ENCODE results near the gene GYG2. TPM values are rescaled to one million over a fixed set of nuclear protein-coding genes. Genes with fewer than 3 reads are reported as not detected.
"Not testable (repeated sequence)": the region's sequence is repeated elsewhere in the genome, so short reads cannot be mapped to it uniquely, and the experiment has no call there.

The GYG2 gene
- total RNA-seq, 1 donor from 2014 or later, result 1.3 TPM

- TF ChIP-seq CTCF (IDR thresholded peaks at IDR 0.05), result no peak
- Histone ChIP-seq H3K27ac (no peak overlapping the region), H3K4me1 (no peaks in the 10 kb centered on the region), H3K36me3 (no peaks in the 10 kb centered on the region), H3K9me3 (no peaks in the 10 kb centered on the region), H3K4me3 (no peak overlapping the region), H3K27me3 (ENCODE audit: low read depth) (no peaks in the 10 kb centered on the region)
- DNase-seq (no peak), ATAC-seq (no peak)
- intact Hi-C loops (cut with DNase I), result no loop called here
Measured at GRCh38 chrX:2784026-2784425, 44.7 kb upstream of the GYG2 start.

- Histone ChIP-seq H3K36me3 (no peaks in the 10 kb centered on the region), H3K27me3 (ENCODE audit: low read depth) (no peaks in the 10 kb centered on the region), H3K4me3 (no peak overlapping the region), H3K27ac (no peak overlapping the region), H3K9me3 (no peaks in the 10 kb centered on the region), H3K4me1 (no peaks in the 10 kb centered on the region)
- intact Hi-C loops (cut with DNase I), result no loop called here
- TF ChIP-seq CTCF (IDR thresholded peaks at IDR 0.05), result no peak
- ATAC-seq (no peak), DNase-seq (no peak)
Measured at GRCh38 chrX:2785538-2785937, 43.2 kb upstream of the GYG2 start.

GRCh38 chrX:2788980-2789379 is 39.8 kb upstream of the GYG2 start:
- no peak for TF ChIP-seq CTCF (IDR thresholded peaks at IDR 0.05)
- Histone ChIP-seq H3K4me1 (no peaks in the 10 kb centered on the region), H3K4me3 (no peak overlapping the region), H3K36me3 (no peaks in the 10 kb centered on the region), H3K27ac (no peak overlapping the region), H3K9me3 (no peaks in the 10 kb centered on the region), H3K27me3 (ENCODE audit: low read depth) (no peaks in the 10 kb centered on the region)
- ATAC-seq, result no peak
- intact Hi-C loops (cut with DNase I), result no loop called here
- DNase-seq, result no peak

- no peak overlapping the region for H3K4me3 ChIP-seq
- ATAC-seq (no peak), DNase-seq (no peak)
- no peaks in the 10 kb centered on the region for H3K36me3 ChIP-seq
- H3K9me3 ChIP-seq, result no peaks in the 10 kb centered on the region
- H3K27ac ChIP-seq, result no peak overlapping the region
- H3K4me1 ChIP-seq, result no peaks in the 10 kb centered on the region
- no peaks in the 10 kb centered on the region for H3K27me3 ChIP-seq (ENCODE audit: low read depth)
- no peak for TF ChIP-seq CTCF (IDR thresholded peaks at IDR 0.05)
- intact Hi-C loops (cut with DNase I), result no loop called here
Measured at GRCh38 chrX:2789569-2789968, 39.2 kb upstream of the GYG2 start.

GRCh38 chrX:2793752-2794151 is 35.0 kb upstream of the GYG2 start:
- TF ChIP-seq CTCF (IDR thresholded peaks at IDR 0.05), result no peak

DNA sequence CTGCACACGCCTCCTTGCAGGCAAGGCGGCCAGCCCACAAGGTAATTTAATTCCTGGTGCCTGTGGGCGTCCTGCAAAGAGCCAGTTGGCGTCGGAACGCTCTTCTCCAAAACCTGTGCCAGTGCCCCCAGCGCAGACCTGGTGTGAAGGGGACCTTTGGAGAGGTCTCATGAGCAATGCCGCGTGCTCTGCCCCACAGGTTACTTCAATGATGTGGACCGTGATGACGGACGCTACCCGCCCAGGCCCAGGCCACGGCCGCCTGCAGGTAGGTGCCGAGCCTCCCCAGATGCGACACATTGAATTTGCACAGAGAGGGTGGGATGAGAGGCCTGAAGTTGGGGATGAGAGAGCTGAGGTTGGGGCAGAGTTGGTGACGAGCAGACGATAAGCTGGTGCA is 34.4 kb upstream of the GYG2 start:
- Histone ChIP-seq H3K36me3 (no peaks in the 10 kb centered on the region), H3K9me3 (no peaks in the 10 kb centered on the region), H3K27ac (no peak overlapping the region), H3K27me3 (ENCODE audit: low read depth) (no peaks in the 10 kb centered on the region), H3K4me3 (no peak overlapping the region), H3K4me1 (no peaks in the 10 kb centered on the region)
- intact Hi-C loops (cut with DNase I), result no loop called here
- ATAC-seq (no peak), DNase-seq (no peak)
- no peak for TF ChIP-seq CTCF (IDR thresholded peaks at IDR 0.05)

More at GRCh38 chrX:2793752-2794151, 35.0 kb upstream of the GYG2 start:
- Histone ChIP-seq H3K27ac (no peak overlapping the region), H3K4me1 (no peaks in the 10 kb centered on the region), H3K27me3 (ENCODE audit: low read depth) (no peaks in the 10 kb centered on the region), H3K4me3 (no peak overlapping the region), H3K9me3 (no peaks in the 10 kb centered on the region), H3K36me3 (no peaks in the 10 kb centered on the region)
- intact Hi-C loops (cut with DNase I), result no loop called here
- DNase-seq (no peak), ATAC-seq (no peak)

DNA sequence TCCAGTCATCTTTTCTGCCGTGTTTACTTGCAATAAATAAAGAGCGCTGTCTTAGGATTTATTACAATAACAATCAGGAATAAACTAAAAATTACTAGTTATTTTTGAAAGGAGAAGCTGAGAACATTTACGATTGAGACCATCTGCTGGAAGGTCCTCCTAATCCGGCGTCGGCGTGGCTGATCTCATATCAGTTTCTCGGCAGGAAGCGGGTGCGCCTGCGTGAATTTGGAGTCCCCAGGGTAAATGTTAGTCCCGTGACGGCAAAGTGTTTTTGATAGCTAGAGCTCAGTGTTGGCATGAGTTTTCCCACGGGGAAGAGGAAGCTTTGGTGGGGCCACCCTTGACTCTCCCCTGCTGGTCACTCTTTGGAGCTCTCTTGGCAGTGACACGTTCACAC is 31.9 kb upstream of the GYG2 start:
- H3K4me3 ChIP-seq; DNase-seq; H3K27ac ChIP-seq; ATAC-seq; H3K4me1 ChIP-seq; H3K36me3 ChIP-seq; intact Hi-C loops (cut with DNase I); H3K9me3 ChIP-seq; H3K27me3 ChIP-seq (ENCODE audit: low read depth): not testable (repeated sequence)

All from lower lobe of right lung (tissue), 2 donors.